DMS114 treated with DMSO at 0.1 percent for 48 hours (cell line): ENCODE measurements around the gene PAX8.

ENCODE experiments used
- DNase-seq: peaks from one replicate; lab custom pipeline; 2025; ENCODE audit not compliant: unreplicated experiment; lab: John Stamatoyannopoulos, UW

Gene PAX8

GRCh38 chr2:113224647-113225236 lies 54.0 kb downstream of the PAX8 start:
- no peak for DNase-seq

DNA sequence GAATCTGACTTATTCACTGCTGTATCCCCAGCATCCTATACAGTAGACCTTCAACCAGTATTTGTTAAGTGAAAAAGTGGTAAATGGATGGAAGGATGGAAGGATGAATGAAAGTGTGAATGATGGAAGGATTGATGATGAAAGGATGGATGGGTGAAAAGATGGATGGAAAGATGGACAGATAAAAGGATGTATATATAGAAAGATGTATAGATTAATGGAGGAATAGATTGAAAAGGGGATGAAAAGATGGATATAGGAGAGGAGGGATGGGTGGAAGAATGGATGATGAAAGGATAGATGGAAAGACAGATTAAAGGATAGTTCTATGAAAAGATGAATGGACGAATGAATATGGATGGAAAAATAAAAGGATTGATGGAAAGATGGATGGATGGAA lies 54.9 kb downstream of the PAX8 start:
- no peak for DNase-seq

- DNase-seq: no peak
These were observed 56.9 kb downstream of the PAX8 start for GRCh38 chr2:113221846-113222245.

- DNase-seq: no peak
These were observed 57.6 kb downstream of the PAX8 start for GRCh38 chr2:113220970-113221708.

DNA sequence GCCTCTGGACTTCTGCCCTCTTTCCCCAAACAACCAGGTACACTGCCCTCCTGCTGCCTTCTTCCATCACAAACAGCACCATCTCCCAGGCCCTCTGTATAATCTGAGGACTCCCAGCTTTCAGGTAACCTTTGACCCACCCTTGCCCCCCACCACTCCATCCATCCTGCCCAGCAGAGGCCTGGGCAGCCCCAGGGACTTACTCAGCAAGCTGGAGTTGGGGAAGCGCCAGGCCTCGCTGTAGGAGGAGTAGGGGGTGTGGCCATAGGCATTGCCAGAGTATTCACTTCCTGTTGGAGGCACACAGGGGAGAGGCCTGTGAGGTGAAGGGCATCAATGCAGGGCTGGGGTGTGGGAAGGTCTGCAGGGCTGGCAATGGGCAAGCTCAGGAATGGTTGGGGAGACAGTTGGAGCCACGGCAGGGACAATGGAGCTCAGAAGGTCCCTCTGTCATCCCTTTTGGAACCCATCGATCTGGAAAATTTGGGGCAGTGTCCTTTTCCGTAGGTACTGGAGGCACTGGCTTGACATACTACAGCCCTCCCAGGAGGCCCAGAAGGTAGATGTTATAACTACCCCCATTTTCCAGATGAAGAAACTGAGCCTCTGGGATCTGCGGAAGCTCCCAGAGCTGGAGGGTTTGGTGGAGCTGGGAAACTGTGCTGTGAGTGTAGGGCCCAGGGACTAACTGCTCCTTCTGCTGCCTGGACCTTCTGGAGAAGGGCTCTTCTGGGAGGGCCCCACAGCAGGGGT lies 58.7 kb downstream of the PAX8 start:
- DNase-seq: no peak

- DNase-seq: no peak
These were observed 59.2 kb downstream of the PAX8 start for GRCh38 chr2:113219525-113219888.

- DNase-seq: no peak
These were observed 59.7 kb downstream of the PAX8 start for GRCh38 chr2:113219092-113219441.

GRCh38 chr2:113218283-113219091 lies 60.2 kb downstream of the PAX8 start:
- no peak for DNase-seq

GRCh38 chr2:113217455-113218282 lies 61.1 kb downstream of the PAX8 start:
- no peak for DNase-seq

- no peak for DNase-seq
These were observed 61.7 kb downstream of the PAX8 start for GRCh38 chr2:113216891-113217454.

- DNase-seq: no peak
These were observed 62.4 kb downstream of the PAX8 start for GRCh38 chr2:113216321-113216720.

DNA sequence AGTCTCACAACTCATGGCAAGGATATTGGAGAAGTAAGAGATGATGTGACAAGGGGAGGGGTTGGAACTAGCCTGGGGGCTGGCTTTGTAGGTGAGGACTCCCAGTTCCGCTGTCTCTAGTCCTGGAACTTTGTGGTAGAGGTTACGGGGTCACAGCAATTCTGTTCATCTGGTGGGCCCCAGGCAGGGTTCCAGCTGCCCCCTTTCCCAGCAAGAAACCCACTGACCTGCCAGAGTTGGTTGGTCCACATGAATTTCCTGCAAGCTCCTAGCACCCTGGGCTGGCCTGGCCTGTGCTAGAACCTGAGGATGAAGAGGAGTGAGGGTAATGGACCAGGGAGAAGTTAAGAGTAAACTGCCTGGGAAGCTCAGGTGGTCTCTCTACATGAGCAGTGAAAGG lies 63.7 kb downstream of the PAX8 start:
- no peak for DNase-seq

- no peak for DNase-seq
These were observed 64.6 kb downstream of the PAX8 start for GRCh38 chr2:113214141-113214540.

DNA sequence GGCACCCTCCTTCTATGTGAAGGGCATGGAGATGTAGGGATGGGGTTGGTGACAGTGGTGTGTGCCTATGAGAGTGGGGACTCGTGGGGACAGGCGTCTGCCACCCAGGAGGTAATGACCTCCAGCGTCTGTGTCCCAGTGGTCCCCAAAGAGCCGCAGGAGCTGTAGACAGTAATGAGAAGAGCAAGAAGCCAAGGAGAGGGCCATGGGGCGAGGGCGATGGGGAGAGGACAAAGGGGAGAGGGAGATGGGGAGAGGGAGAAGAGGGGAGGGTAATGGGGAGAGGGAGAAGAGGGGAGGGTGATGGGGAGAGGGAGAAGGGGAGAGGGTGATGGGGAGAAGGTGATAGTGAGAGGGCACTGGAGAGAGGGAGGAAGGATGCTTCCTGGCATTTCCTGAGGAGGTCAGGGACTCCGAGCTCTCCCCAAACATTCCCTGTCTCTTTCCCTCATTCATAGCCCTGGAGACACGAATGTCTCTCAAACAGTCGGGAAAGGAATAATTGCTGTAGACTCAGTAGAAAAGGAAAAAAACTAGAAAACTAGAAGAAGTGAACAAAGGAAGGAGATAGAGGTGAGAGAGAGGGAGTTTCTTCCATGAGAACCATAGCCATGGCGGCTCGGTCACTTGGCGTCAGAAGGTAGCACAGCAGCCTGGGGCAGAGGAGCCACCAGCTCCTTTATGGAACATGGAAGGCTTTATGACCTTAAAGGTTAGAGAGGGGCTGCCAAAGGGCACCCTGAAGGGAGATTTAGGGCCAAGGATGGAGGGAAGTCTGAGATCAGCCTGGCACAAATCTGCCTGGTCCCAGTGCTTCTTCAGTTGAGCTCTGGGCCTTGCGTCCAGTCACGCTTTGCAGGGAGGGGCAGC lies 65.4 kb downstream of the PAX8 start:
- no peak for DNase-seq

DNA sequence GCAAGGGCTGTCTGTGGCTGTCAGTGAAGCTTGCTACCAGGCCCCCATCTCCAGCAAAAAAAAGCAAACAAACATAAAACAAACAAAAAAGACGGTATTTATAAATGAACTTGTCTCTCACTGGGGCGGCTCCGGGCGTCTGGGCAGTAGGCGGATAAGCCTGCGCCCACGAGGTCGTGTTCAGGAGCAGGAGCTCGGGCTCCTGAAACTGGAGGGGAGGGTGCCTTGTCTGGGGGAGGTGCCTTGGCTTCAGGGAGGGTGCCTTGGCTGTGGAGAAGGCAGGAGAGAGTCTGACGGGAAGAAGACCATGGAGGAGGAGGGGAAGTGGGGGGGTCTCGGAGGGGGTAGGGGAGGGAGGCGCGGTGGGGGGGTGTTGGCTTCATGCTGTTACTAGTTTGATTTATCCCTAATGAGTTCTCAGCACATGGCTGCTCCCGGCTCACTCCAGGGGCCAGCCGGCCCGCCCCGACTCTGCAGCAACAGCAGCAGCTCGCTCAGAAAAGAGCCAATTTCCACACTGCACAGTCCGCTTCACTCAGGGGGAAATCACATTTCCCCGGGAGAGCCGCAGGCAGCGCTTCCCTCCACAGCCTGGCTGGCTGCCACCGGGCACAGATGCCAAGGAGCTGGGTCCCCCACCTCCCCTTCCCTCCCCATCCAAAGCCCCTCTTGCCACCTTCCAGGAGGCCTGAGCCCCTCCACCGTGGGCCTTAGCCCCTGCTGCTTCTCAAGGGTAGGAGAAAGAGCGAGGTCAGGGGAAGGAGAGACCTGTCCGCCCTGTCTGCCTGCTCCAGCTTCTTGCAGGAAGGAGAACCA lies 66.3 kb downstream of the PAX8 start:
- no peak for DNase-seq

GRCh38 chr2:113211226-113212105 lies 67.3 kb downstream of the PAX8 start:
- no peak for DNase-seq

GRCh38 chr2:113209646-113210171 lies 69.0 kb downstream of the PAX8 start:
- no peak for DNase-seq
